22Rv1 (cell line): Measurements from ENCODE around the gene NANOS3.

Source experiments
- ZFX ChIP-seq: fragments of 450-650 bp; IDR thresholded peaks from 2 replicates; pipeline ENCODE4 v1.6.1; 2017; ENCODE audit warnings: antibody characterized with exemption, borderline replicate concordance
- TF ChIP-seq, protein P1 (sequence below): fragments of 450-650 bp; IDR thresholded peaks from 2 replicates; pipeline ENCODE4 v1.5.1; 2017; ENCODE audit warnings: mild to moderate bottlenecking

DNA sequence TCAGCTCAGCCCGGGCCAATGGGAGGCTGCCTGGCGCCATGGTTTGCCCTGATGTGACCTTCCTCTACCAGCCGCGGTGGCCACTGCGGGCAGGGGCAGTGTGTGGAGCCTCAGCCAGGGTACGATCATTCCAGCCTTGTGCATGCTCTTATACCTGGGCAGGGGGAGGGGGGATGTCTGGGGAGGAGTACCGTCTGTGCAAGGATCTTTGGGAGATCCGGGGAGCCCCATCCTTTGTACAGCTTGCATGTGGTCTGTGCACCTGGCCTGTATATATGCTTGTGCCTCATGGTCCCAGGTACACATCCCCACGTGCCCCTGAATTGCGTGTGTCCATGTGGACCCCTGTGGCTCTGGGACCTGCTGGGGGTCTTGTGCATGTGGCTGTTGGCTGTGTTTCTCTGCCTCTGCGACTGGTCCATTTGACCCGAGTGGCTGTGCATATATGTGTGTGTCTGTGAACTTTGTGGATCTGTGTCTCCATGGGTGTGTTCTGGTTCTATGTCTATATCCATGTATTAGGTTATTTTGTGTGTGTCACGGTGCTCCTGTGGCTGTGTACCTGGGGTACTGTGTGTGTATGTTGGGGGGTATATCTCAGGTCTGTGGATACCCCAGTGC lies 12.8 kb upstream of the NANOS3 start:
- TF ChIP-seq ZFX: no peak
- TF ChIP-seq, protein P1, sequence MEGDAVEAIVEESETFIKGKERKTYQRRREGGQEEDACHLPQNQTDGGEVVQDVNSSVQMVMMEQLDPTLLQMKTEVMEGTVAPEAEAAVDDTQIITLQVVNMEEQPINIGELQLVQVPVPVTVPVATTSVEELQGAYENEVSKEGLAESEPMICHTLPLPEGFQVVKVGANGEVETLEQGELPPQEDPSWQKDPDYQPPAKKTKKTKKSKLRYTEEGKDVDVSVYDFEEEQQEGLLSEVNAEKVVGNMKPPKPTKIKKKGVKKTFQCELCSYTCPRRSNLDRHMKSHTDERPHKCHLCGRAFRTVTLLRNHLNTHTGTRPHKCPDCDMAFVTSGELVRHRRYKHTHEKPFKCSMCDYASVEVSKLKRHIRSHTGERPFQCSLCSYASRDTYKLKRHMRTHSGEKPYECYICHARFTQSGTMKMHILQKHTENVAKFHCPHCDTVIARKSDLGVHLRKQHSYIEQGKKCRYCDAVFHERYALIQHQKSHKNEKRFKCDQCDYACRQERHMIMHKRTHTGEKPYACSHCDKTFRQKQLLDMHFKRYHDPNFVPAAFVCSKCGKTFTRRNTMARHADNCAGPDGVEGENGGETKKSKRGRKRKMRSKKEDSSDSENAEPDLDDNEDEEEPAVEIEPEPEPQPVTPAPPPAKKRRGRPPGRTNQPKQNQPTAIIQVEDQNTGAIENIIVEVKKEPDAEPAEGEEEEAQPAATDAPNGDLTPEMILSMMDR: no peak
